GM23248 (cell line): Measurements from ENCODE around the gene STX1B.

ENCODE experiments used
- EZH2 ChIP-seq: fragments of 200-600 bp; sonication (generic); IDR thresholded peaks from 2 replicates; pipeline ENCODE4 v1.6.1; 2018; ENCODE audit warnings: antibody characterized with exemption, mild to moderate bottlenecking; ENCODE audit not compliant: insufficient read depth, poor library complexity, severe bottlenecking
- EZH2phosphoT487 ChIP-seq: fragments of 200-600 bp; sonication (generic); IDR thresholded peaks from 2 replicates; pipeline ENCODE4 v1.6.1; 2018; ENCODE audit warnings: antibody characterized with exemption, moderate library complexity, mild to moderate bottlenecking, low read depth; ENCODE audit not compliant: insufficient read depth

DNA sequence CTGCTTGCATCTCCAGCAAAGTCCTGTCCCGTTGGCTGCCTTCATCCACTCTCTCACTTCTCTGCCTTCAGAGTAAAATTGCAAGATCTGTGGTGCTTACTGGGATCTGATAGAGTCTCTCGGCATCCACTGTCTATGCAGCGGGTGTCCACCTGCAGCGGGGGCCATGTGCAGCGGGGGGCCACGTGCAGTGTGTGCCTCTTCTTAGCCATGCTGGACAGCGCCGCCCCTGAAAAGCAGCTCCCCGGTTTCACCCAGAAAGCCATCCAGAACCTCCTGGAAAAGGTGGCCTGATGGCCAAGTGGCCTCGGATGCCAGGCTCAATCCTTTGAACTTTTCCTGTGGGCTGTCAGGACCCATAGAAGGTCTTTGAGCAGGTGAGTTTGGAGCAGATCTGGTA lies 32.4 kb upstream of the STX1B start:
- TF ChIP-seq EZH2phosphoT487 = no peak
- no peak for TF ChIP-seq EZH2
